ENCODE data around the gene GABPB2.

The GABPB2 gene

DNA sequence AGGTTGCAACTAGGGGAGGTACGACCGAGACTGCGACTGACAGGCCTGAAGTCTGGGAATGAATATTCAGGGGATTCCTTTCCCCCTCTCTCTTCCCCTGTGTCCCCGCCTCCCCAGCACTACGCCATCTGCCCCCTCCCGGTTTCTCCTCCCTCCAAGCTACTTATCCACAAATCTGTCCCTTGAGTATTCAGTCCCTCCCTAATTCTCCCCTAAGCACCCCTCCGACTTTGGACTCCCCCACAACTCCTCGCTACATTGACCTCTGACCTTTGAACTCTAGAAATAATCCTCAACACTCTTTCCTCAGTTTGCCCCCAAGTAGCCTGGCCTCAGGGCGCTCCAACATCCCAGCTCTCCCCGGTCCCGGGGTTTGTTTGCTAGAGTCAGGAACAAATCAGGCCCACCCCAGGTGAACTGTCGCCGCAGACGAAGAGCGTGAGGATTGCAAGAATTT, 94.7 kb downstream of the GABPB2 start:
- DNase-seq = no peak

DNA sequence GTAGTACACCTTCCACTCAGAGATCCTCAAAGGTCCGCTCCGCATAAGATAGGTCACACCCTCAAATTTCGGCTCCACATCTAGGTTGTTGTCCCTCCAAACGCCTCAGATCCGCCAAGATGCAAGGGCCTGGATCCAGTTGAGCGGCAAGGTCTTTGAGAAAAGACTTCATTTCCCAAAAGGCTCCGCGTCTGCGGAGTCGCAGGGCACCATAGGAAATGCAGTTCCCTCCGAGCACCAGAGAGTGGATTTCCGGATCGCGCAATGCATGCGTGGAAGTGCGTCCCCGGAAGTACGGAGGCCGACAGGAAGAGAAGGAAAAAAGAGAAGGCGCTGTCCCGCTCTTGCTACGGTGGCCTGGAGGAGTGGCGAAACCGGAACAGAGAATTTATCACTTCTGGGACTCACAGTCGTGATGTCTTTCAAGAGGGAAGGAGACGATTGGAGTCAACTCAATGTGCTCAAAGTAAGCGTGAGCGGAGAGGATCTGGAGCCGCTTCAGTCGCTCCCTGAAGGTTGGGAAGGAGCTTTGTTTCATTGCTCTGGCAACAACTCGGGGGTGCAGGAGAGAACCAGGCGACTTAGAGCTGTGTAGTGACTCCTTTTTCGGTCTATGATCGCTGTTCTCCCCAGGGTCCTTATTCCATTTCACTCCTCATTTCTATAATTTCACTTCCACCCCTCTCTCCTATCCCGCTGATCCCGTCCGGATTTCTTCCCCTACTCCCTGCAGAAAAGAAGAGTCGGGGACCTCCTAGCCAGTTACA, 95.4 kb downstream of the GABPB2 start, which contains the start of the genes LYSMD1 and SCNM1:
Gene LYSMD1 (minus strand): TSS at position 165 of the 767 bp plus-strand sequence. CDS start 644 bp downstream, outside the sequence.
Gene SCNM1 (plus strand): TSS at position 407 of the 767 bp plus-strand sequence. CDS start 9 bp downstream, at position 416.
- peak; percentile 85 to 100 (median 94) for DNase-seq

DNA sequence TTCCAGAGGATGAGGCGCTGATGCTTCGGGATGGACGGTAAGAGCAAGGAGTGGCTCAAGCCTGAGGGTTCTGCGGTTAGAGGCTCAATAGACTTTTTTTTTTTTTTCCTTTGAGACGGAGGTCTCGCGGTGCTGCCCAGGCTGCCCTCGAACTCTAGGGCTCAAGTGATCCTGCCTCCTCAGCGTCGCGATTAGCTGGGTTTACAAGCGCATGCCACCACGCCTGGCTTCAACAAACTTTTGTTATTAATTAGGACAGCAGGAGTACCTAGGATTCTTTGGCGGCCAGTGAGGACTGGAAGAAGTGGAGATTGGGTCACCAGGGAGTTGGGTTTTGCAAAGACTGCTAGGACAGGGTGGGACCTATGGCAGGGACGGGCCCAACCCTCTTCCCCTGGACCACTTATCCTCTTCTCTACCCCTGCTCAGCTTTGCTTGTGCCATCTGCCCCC, 96.0 kb downstream of the GABPB2 start:
- DNase-seq = peak in 1 of 5 experiments; percentile 46

DNA sequence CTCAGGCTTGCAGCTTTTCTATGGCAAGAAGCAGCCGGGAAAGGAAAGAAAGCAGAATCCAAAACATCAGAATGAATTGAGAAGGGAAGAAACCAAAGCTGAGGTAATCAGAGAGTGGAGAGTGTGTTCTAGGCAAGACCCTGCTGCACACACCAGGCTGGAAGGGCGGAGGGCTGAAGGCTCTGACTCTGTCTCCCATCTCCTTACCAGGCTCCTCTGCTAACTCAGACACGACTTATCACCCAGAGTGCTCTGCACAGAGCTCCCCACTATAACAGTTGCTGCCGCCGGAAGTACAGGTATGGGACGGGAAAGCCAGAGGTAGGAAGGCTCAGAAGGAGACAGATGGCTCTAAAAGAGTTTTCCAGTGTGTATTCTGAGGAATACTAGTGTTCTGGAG, 96.6 kb downstream of the GABPB2 start:
- no peak for DNase-seq

DNA sequence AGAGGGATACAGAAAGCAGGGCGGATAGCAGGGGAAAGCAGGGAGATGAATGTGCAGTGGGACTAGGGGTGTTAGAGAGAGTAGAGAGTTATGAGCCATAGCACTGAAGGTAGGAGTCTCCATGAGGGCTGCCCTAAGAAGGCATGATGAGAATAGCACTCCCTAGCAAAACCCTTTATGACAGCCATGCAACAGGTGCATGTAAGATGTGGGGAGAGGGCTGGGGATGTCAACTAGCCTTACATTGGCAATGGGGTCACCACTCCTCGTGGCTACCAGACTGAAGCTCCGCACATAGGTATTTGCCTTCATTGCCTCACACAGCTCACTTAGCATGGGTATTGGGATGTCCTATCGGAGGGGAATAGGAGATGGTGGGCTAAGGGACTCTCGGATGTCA, 100.6 kb downstream of the GABPB2 start:
- no peak for DNase-seq
